ENCODE results near the gene PDGFRB. TPM values are rescaled to one million over a fixed set of nuclear protein-coding genes. Genes with fewer than 3 reads are reported as not detected.

Gene PDGFRB
- total RNA-seq, 1 donor from 2014 or later: 54.6 TPM

DNA sequence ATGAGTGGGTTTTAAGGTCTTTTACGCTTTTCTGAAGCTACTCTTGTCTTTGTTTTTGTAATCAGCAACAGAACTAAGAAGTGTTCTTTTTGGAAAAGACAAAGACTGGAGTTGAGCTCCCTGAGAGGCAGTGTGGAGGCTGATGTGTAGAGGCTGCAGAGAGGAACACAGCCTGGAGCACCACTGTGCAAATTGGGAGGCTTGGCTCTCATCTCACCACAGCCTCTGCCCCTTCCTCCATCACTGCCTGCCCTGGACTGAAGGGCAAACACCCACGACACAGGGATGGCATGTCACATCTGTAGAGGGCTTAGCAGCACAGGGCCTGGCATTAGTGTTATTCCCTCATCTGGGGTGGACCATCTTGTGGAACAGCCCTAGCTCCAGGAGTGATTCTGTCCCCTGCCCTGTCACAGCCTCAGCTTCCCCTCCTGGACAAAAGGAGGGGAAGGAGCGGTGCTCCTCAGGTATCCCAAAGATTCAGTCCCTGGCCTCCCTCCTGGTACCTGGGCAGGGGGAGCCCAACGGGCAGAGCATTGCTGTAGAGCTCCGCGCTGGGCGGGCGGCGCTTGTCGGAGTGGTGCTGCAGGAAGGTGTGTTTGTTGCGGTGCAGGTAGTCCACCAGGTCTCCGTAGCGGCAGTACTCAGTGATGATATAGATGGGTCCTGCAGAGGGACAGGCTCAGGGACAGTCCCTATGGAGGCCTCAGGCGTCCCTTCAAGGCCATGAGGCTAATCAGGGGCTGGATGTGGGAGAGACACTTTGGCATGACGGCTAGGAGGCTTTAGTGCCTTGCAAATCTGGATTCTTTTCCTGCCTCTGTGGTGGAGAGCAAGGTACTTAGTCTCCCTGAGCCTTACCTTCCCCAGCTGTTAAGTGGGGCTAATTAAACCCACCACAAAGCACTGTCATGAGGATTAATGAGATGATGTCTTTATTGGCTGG is 32.8 kb downstream of the PDGFRB start:
- intact Hi-C loops (cut with DNase I): no loop called here
- DNase-seq (ENCODE audit: low spot score): no peak

DNA sequence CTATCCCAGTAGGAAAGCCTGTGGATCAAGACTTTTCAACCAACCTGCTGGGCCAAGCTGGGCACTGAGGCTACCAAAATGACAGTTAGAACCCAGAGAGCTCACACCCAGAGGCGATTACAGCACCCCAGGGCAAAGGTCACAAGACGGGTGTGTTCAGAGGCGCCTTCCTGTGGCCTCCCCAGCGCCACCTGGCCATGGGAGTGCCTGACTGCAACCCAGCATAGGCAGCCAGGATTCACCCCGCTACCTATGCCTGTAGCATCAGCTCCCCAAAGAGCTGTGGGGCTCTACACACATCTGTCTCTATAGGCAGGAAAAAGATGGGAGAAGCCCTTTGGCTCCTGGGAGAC is 33.5 kb downstream of the PDGFRB start:
- intact Hi-C loops (cut with DNase I): no loop called here
- DNase-seq (ENCODE audit: low spot score): peak; percentile 73

DNA sequence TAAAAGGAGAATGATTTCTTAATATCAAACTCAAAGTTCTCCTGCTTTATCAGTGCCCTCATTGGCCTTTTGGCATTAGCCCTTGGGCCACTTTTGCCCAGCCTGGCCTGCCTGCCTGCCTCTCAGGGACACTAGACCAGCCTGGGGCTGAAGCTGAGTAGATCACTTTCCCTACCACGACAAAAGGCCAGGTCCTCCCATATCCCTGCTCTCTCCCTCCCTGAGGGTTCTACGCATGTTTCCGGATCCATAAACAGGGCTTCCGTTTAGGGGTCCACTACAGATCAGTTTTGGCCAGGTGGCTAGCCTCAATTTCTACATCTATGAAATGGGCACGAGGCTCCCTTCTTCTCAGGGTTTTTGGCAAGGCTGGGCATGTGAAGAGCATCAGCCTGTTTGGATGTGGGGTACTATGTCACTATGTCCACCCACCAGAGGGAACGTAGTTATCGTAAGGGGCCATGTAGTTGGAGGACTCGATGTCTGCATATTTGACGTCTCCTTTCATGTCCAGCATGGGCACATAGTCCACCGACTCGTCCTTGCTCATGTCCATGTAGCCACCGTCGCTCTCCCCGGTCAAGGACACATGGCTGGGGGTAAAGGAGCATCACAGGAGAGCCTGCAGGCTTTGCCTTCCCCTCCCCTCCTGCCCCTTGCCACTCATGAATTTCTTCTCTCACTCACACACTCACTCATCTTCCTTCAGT is 34.0 kb downstream of the PDGFRB start:
- DNase-seq (ENCODE audit: low spot score): peak; percentile 31

DNA sequence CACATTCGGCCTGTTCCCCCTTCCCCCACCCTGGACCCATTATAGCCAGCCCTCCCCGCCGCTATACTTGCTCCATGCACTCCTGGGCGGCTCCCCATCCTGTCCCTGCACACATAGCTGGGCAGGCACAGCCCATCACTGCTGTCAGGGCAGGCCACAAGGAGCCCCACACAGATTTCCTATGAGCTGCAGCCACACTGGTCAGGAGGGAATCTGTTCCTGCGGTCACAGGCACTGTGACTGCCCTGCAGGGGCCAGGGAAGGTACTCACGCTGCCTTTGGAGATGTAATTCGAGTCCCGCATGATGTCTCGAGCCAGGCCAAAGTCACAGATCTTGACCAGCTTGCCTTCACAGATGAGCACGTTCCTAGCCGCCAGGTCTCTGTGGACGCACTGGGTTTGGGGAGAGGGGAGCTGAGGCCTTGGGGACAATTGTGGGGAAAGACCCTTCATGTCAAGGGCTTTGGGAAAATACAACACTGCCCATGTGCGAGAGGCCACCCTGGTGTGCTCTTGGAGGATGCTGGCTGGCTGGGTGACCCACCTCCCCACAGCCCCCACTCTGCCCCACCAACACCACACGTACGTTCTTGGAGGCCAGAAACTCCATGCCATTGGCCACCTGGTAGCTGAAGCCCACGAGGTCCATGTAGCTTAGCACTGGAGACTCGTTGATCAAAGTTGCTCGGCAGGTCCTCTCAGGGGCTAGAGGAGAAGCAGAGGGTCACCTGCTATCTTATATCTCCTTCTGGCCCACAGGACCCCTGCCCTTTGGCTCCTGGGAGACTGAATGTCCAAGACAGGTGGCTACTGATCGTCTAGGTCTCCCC is 34.8 kb downstream of the PDGFRB start:
- intact Hi-C loops (cut with DNase I): no loop called here

More for the DNA sequence above, 34.0 kb downstream of the PDGFRB start:
- intact Hi-C loops (cut with DNase I): no loop called here

GRCh38 chr5:150120062-150120441 is 35.6 kb downstream of the PDGFRB start:
- peak; percentile 65 for DNase-seq (ENCODE audit: low spot score)

More for the DNA sequence above, 34.8 kb downstream of the PDGFRB start:
- DNase-seq (ENCODE audit: low spot score): peak; percentile 47

GRCh38 chr5:150119421-150120061 is 36.1 kb downstream of the PDGFRB start:
- peak; percentile 62 for DNase-seq (ENCODE audit: low spot score)
- intact Hi-C loops (cut with DNase I): no loop called here

More at GRCh38 chr5:150120062-150120441, 35.6 kb downstream of the PDGFRB start:
- intact Hi-C loops (cut with DNase I): no loop called here

DNA sequence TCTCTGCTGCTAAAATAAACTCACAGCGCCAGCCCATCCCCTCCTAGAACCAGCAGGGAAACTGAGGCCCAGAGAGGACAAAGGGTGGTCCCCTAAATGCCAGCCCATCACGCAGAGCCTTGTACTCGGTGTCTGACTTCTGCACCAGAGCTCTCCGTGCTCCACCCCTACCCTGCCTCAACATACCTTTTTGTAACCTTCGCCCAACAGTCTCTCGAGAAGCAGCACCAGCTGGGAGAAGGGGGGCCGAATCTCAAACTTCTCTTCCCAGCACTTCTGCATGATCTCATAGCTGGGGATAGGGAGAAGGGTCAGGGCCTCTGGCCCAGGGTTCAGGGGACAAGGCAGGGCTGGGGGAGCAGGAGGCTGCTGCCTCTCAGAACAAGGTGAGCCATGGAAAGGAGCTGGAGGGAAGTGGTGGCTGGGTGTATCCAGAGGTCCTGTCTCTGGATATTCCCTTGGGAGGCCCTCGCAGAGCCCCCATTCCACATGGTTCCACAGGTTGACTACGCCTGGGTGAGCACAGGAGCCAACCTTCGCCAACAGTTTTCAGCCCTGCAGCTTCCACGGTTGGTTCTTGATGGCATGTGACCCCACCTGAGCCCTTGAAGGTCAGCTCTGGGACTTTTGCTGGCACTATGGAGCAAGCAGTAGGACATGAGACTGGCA is 37.0 kb downstream of the PDGFRB start:
- peak; percentile 26 for DNase-seq (ENCODE audit: low spot score)
- intact Hi-C loops (cut with DNase I): no loop called here

GRCh38 chr5:150117945-150118560 is 37.6 kb downstream of the PDGFRB start:
- DNase-seq (ENCODE audit: low spot score): peak; percentile 56
- intact Hi-C loops (cut with DNase I): no loop called here

DNA sequence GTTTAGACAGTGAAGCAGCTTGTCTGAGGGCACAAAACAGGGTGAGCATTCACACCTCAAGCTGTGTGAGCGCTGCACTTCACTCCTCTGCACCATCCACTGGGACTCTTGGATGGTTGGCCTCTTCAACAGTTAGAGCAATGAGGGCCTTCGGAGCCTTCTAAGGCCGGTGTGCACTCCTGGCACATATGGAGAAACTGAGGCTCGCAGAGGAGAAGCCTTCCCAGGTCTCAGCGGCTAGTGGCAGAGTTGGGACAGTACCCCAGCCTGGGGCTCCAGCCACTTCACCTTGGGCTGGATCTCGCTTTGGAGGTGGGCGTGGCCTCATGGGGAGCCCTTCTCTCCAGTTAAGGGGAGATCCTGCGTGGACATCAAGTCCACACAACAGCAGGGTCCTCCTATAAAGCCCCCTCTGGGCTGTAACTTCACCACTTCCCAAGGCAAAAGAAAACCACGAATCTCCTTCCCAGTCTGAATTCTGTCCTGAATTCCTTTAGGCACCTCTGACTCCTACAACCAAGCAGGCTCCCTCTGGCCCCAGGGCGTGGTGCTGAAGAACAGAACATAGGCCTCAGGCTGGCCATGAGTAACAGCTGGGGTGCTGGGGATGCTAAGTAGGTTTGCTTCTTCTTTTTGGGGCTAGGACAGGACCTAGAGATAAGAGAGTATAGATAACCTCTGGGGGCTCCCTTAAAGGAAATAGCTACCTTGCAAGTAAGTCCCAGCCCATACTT is 38.8 kb downstream of the PDGFRB start:
- intact Hi-C loops (cut with DNase I): no loop called here
- peak; percentile 66 for DNase-seq (ENCODE audit: low spot score)

GRCh38 chr5:150114773-150115408 is 40.8 kb downstream of the PDGFRB start:
- intact Hi-C loops (cut with DNase I): no loop called here
- peak; percentile 49 for DNase-seq (ENCODE audit: low spot score)

GRCh38 chr5:150114102-150114641 is 41.5 kb downstream of the PDGFRB start:
- intact Hi-C loops (cut with DNase I): no loop called here
- DNase-seq (ENCODE audit: low spot score): peak; percentile 43

- DNase-seq (ENCODE audit: low spot score): peak; percentile 66
- intact Hi-C loops (cut with DNase I): no loop called here
These were observed 42.4 kb downstream of the PDGFRB start for GRCh38 chr5:150113047-150113744.

DNA sequence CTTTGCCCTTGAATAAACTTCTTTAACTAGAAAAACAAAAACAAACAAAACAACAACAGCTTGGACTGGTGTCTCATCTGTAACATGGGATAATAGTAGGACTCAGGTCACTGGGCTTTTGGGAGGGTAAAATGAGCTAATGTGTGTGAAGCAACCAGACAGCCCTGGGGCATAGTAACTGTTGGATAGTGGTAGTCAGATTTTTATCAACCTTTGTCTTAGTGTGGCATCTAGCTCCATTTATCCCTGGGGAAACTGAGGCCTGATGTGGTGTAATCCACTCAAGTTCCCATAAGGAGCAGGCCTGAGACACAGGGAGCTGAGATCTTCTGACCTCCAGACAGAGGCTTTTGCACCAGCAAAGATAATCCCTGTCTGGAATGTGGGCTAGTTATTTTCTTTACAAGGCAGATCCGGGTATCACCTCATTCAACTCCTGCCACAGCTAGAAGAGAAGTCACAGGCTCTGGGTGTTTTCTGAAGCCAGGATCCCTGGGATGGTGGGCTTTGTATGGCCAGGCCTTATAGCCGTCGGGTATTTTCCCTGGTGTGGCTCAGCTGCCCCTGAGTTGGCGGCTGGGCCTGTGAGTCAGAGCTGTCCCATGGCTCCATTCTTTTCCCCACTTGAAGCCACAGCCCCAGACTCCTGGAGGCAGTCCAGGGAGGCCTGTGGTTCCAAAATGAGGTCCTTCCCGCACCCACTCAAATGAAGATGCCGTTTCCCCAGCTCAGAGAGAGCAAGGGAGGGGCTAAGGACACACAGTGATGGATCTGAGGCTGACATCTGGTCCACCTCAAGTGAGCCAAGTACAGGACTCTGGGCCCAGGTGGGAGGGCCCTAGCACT is 43.2 kb downstream of the PDGFRB start:
- intact Hi-C loops (cut with DNase I): no loop called here
- DNase-seq (ENCODE audit: low spot score): no peak

- intact Hi-C loops (cut with DNase I): no loop called here
- DNase-seq (ENCODE audit: low spot score): no peak
These were observed 44.5 kb downstream of the PDGFRB start for GRCh38 chr5:150111122-150111521.

DNA sequence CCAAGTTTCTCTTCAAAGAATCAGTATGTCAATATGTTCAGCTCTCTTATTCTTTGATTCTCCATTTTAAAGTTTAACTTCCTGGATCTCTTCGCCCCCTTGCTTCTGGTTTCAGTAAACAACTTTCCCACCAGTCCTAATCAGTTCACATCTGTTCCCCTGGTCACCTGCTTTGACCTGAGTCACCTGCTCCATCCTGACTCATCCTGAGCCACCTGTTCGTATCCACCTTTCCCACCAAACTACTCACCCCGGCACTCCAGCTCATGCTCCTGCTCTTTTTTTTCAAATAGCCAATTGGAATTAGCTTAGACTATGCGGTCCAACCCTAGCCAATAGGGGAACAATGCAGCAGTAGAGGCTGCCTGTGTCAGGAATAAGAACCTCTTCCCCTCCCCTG is 45.7 kb downstream of the PDGFRB start:
- intact Hi-C loops (cut with DNase I): no loop called here
- no peak for DNase-seq (ENCODE audit: low spot score)

Data from cardiac septum (tissue), 1 donor.